ENCODE data around the gene SSH2.

SSH2 gene

DNA sequence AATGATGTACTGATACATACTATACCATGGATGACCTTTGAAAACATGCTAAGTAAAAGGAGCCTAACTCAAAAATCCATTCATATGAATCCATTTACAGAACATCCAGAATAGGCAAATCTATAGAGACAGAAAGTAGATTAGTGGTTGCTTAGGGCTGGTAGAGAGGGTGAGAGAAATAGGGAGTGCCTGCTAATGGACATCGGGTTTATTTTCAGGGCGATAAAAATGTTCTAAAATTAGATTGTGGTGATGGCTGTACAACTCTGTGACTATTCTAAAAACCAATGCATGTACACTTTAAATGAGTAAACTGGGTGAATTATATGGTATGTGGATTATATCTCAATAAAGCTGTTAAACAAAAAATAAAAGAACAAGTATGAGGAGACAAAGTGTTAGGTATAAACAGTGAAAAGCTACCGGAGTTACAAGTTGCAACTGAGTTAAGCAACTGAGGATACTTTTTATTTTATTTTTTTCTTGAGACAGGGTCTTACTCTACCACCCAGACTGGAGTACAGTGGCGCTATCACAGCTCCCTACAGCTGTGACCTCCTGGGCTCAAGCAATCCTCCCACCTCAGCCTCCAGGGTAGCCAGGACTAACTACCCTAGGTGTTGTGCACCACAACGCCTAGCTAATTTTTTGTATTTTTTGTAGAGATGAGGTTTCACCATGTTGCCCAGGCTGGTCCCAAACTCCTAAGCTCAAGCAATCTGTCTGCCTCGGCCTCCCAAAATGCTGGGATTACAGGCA lies 231.8 kb downstream of the SSH2 start:
- DNase-seq (ENCODE audit: low read depth), result no peak
- H3K4me3 ChIP-seq (ENCODE audit: low read depth, low read length), result no peak overlapping the region
- TF ChIP-seq, protein P1, sequence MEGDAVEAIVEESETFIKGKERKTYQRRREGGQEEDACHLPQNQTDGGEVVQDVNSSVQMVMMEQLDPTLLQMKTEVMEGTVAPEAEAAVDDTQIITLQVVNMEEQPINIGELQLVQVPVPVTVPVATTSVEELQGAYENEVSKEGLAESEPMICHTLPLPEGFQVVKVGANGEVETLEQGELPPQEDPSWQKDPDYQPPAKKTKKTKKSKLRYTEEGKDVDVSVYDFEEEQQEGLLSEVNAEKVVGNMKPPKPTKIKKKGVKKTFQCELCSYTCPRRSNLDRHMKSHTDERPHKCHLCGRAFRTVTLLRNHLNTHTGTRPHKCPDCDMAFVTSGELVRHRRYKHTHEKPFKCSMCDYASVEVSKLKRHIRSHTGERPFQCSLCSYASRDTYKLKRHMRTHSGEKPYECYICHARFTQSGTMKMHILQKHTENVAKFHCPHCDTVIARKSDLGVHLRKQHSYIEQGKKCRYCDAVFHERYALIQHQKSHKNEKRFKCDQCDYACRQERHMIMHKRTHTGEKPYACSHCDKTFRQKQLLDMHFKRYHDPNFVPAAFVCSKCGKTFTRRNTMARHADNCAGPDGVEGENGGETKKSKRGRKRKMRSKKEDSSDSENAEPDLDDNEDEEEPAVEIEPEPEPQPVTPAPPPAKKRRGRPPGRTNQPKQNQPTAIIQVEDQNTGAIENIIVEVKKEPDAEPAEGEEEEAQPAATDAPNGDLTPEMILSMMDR (conservative IDR thresholded peaks at IDR 0.05; ENCODE audit: low read depth, low read length), result no peak

DNA sequence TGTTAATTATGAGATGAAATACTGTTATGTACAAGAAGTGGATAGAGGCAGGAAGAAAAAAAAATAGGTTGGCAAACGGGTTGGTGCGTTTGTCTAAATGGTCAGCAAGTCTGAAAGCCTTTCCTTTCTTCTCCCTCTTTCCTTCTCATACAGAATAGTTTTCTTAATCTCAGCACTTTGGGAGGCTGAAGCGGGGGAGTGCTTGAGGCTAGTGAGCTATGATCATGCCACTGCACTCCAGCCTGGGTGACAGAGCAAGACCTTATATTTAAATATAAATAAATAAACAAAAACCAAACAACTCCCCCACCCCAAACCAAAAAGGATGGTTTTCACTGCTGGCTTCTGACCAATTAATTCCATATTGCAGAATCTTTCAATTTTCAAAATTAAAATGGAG lies 232.7 kb downstream of the SSH2 start:
- TF ChIP-seq, protein P1 (conservative IDR thresholded peaks at IDR 0.05; ENCODE audit: low read depth, low read length), result no peak

DNA sequence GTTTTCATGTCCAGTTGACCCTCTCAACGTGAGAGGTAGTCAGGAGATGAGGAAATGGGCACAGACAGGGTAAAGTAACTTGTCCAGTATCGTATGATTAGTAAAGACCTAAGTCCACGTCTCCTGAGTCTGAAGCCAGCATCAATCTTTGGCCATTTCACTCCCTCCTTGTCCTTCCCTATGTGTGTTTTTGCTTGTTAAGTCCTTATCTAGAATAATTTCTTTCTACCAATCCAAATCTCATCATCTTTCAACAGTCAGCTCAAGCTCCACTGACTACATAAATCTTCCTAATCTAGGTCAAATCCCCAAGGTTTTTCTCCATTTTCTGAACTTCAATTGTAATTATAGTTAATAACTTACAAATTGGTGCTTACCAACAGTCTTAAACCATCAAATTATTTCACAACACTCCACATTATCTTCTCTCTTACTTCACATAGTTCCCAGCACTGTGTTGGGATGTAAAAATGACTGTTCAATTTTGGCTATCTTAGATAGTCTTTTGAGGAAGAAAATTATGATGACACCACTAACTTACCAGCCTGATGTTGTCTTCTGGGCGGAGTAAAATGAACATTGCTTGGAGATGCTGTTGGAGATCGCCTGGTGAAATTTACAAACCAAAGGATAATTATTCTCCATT lies 235.0 kb downstream of the SSH2 start:
- DNase-seq (ENCODE audit: low read depth), result no peak
- TF ChIP-seq, protein P1 (conservative IDR thresholded peaks at IDR 0.05; ENCODE audit: low read depth, low read length), result no peak
- no peak overlapping the region for H3K4me3 ChIP-seq (ENCODE audit: low read depth, low read length)

More for the DNA sequence above, 232.7 kb downstream of the SSH2 start:
- DNase-seq (ENCODE audit: low read depth), result no peak
- no peak overlapping the region for H3K4me3 ChIP-seq (ENCODE audit: low read depth, low read length)

DNA sequence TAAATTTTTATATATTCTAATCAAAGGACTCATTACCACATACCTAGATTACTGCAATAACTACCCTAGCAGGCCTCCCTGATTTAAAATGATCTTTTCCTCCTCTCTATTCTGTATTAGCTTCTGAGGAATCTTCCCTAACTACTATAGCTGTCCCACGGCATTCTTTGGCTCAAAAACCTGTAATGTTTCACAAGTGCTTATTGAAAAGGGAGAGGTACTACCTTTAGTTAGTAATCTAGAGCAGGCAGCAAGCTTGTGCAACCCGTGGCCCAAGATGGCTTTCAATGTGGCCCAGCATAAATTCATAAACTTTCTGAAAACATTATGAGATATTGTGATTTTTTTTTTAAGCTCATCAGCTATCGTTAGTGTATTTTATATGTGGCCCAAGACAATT lies 236.3 kb downstream of the SSH2 start:
- TF ChIP-seq, protein P1 (conservative IDR thresholded peaks at IDR 0.05; ENCODE audit: low read depth, low read length), result no peak
- DNase-seq (ENCODE audit: low read depth), result no peak

DNA sequence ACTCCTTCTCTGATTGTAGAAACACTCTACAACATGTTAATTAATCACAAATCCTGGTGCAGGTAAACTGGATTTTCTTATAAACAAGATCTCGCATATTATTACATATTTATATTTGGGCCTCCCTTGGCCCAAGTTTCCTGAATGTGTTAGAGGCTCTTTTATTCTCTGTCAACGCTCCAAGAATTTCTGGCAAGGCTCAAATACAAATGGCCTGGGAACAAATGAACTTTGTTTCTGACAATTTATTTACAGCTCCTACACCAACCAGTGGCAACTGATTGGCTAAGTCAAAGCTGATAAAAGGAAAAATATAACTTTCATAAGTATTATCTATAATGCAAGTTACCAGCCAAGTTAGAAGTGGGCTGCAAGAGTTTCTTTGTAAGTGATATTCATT lies 242.4 kb downstream of the SSH2 start:
- no peak overlapping the region for H3K4me3 ChIP-seq (ENCODE audit: low read depth, low read length)
- no peak for DNase-seq (ENCODE audit: low read depth)
- TF ChIP-seq, protein P1 (conservative IDR thresholded peaks at IDR 0.05; ENCODE audit: low read depth, low read length), result no peak

More for the DNA sequence above, 236.3 kb downstream of the SSH2 start:
- no peak overlapping the region for H3K4me3 ChIP-seq (ENCODE audit: low read depth, low read length)

DNA sequence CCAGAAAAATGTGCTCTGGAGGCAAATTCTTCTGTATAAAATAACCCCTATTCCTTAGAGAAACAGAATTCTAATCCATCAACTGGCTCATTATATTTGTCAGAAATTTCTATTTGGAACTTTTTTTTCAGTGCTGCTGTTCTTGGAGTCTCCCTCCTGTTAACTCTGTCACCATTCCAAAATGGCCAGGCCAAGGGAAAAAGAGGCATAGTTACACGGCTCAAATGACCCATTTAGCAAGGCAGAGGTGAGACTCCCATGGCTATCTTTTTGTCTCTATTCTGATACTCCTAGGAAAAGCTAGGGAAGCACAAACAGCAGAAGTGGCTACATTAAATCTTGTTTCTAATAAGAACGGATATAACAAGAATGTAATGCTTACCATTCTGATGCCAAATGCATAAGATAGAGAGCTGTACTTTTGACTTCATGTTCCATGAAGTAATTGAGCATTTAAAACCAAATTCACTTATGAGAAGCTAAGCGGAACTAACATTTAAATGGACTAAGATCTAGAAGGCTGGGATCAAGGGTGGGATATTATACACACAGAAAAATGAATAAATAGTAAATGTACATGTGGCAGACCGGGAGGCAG lies 242.9 kb downstream of the SSH2 start:
- TF ChIP-seq, protein P1 (conservative IDR thresholded peaks at IDR 0.05; ENCODE audit: low read depth, low read length), result no peak
- H3K4me3 ChIP-seq (ENCODE audit: low read depth, low read length), result no peak overlapping the region
- no peak for DNase-seq (ENCODE audit: low read depth)

All from choroid plexus epithelial cell (primary cell).